Measurements from ENCODE around the gene CNN2. TPM values are rescaled to one million over a fixed set of nuclear protein-coding genes. Genes with fewer than 3 reads are reported as not detected.

The CNN2 gene
- total and polyA plus RNA-seq, 9 of the 15 experiments (the other 6 are each of a cell fraction or from before 2014, with no cell fraction given), result 12.1 to 174 (median 52.7) TPM

DNA sequence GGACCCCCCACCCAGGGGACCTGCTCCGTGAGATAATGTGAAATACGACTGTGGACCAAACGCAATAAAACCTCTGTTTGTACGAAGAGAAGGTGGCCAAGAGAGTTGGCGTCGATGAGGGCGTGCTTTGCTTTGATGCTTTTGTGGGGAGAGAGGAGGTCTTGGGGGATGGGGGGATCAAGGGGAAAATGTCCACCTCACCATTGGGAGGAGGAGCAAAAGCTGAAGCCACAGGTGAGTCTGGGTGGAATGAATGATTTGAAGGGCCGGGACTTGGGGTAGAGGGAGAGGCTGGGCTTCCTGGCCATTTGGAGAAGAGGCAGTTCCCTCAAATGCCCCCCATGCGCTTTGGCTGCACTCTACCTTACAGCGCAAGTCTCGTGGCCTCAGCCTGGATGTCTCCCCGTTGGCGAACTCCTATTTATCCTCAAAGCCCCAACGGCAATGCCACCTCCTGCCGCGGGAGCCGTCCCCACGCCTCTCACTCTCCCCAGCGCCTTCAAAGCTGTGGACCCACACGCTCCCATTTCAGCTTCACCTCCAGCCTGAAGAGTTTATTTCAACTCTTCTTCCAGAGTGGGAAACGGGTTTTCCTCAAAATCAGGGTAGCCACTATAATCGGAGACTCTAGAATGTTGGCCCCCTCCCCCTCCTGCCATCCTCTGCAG lies 12.7 kb downstream of the CNN2 start (continued):
- TF ChIP-seq, protein P1, sequence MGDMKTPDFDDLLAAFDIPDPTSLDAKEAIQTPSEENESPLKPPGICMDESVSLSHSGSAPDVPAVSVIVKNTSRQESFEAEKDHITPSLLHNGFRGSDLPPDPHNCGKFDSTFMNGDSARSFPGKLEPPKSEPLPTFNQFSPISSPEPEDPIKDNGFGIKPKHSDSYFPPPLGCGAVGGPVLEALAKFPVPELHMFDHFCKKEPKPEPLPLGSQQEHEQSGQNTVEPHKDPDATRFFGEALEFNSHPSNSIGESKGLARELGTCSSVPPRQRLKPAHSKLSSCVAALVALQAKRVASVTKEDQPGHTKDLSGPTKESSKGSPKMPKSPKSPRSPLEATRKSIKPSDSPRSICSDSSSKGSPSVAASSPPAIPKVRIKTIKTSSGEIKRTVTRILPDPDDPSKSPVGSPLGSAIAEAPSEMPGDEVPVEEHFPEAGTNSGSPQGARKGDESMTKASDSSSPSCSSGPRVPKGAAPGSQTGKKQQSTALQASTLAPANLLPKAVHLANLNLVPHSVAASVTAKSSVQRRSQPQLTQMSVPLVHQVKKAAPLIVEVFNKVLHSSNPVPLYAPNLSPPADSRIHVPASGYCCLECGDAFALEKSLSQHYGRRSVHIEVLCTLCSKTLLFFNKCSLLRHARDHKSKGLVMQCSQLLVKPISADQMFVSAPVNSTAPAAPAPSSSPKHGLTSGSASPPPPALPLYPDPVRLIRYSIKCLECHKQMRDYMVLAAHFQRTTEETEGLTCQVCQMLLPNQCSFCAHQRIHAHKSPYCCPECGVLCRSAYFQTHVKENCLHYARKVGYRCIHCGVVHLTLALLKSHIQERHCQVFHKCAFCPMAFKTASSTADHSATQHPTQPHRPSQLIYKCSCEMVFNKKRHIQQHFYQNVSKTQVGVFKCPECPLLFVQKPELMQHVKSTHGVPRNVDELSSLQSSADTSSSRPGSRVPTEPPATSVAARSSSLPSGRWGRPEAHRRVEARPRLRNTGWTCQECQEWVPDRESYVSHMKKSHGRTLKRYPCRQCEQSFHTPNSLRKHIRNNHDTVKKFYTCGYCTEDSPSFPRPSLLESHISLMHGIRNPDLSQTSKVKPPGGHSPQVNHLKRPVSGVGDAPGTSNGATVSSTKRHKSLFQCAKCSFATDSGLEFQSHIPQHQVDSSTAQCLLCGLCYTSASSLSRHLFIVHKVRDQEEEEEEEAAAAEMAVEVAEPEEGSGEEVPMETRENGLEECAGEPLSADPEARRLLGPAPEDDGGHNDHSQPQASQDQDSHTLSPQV (IDR thresholded peaks at IDR 0.05), result 0 out of 2 replicates have a peak, but pooled peaks have one; percentile 14
- TF ChIP-seq ZNF174 (CRISPR knock-in tag; IDR thresholded peaks at IDR 0.05) (no peak), NFIC (IDR thresholded peaks at IDR 0.05) (no peak), SMAD2 (IDR thresholded peaks at IDR 0.05; ENCODE audit: low read depth, low read length) (no peak), MEF2D (tag; conservative IDR thresholded peaks at IDR 0.05; ENCODE audit: low read depth) (no peak), RBM34 (IDR thresholded peaks at IDR 0.05; ENCODE audit: borderline replicate concordance, insufficient read depth, low read length) (no peak), POLR2B (IDR thresholded peaks at IDR 0.05; ENCODE audit: low read depth, partially characterized antibody) (peak; percentile 45), HMGN3 (IDR thresholded peaks at IDR 0.05; ENCODE audit: borderline replicate concordance, extremely low read depth, insufficient read length, low read depth, low read length) (no peak), OTX1 (CRISPR knock-in tag; IDR thresholded peaks at IDR 0.05) (no peak), ZNF75A (CRISPR knock-in tag; IDR thresholded peaks at IDR 0.05) (no peak), ZC3H11A (IDR thresholded peaks at IDR 0.05; ENCODE audit: low read depth, low read length) (no peak), HDAC1 (IDR thresholded peaks at IDR 0.05) (no peak), POLR2AphosphoS2 (IDR thresholded peaks at IDR 0.05; ENCODE audit: low read length) (peak; percentile 60; the same call in 1 of the 2 replicates)
- TF ChIP-seq, protein P2, sequence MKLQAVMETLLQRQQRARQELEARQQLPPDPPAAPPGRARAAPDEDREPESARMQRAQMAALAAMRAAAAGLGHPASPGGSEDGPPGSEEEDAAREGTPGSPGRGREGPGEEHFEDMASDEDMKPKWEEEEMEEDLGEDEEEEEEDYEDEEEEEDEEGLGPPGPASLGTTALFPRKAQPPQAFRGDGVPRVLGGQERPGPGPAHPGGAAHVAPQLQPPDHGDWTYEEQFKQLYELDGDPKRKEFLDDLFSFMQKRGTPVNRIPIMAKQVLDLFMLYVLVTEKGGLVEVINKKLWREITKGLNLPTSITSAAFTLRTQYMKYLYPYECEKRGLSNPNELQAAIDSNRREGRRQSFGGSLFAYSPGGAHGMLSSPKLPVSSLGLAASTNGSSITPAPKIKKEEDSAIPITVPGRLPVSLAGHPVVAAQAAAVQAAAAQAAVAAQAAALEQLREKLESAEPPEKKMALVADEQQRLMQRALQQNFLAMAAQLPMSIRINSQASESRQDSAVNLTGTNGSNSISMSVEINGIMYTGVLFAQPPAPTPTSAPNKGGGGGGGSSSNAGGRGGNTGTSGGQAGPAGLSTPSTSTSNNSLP (IDR thresholded peaks at IDR 0.05; ENCODE audit: borderline replicate concordance, low read depth, low read length), result no peak
- TF ChIP-seq, protein P3, sequence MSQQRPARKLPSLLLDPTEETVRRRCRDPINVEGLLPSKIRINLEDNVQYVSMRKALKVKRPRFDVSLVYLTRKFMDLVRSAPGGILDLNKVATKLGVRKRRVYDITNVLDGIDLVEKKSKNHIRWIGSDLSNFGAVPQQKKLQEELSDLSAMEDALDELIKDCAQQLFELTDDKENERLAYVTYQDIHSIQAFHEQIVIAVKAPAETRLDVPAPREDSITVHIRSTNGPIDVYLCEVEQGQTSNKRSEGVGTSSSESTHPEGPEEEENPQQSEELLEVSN (IDR thresholded peaks at IDR 0.05; ENCODE audit: borderline replicate concordance in 1 of 2, extremely low read depth in 1 of 2, insufficient read depth in 1 of 2, insufficient read length in 1 of 2, low read depth in 1 of 2, low read length in 1 of 2, poor library complexity in 1 of 2, severe bottlenecking in 1 of 2), result peak in 1 of 2 experiments; percentile 29
- TF ChIP-seq, protein P4, sequence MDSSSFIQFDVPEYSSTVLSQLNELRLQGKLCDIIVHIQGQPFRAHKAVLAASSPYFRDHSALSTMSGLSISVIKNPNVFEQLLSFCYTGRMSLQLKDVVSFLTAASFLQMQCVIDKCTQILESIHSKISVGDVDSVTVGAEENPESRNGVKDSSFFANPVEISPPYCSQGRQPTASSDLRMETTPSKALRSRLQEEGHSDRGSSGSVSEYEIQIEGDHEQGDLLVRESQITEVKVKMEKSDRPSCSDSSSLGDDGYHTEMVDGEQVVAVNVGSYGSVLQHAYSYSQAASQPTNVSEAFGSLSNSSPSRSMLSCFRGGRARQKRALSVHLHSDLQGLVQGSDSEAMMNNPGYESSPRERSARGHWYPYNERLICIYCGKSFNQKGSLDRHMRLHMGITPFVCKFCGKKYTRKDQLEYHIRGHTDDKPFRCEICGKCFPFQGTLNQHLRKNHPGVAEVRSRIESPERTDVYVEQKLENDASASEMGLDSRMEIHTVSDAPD (CRISPR knock-in tag; IDR thresholded peaks at IDR 0.05), result no peak
- TF ChIP-seq, protein P5, sequence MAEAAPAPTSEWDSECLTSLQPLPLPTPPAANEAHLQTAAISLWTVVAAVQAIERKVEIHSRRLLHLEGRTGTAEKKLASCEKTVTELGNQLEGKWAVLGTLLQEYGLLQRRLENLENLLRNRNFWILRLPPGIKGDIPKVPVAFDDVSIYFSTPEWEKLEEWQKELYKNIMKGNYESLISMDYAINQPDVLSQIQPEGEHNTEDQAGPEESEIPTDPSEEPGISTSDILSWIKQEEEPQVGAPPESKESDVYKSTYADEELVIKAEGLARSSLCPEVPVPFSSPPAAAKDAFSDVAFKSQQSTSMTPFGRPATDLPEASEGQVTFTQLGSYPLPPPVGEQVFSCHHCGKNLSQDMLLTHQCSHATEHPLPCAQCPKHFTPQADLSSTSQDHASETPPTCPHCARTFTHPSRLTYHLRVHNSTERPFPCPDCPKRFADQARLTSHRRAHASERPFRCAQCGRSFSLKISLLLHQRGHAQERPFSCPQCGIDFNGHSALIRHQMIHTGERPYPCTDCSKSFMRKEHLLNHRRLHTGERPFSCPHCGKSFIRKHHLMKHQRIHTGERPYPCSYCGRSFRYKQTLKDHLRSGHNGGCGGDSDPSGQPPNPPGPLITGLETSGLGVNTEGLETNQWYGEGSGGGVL (CRISPR knock-in tag; IDR thresholded peaks at IDR 0.05), result no peak
